HepG2 (cell line): Measurements from ENCODE around the gene MICB. TPM values are rescaled to one million over a fixed set of nuclear protein-coding genes. Genes with fewer than 3 reads are reported as not detected.

ENCODE experiments used
- ERF ChIP-seq: IDR thresholded peaks from 2 replicates; pipeline ENCODE4 v1.6.1; 2018; ENCODE audit warnings: missing biosample characterization, missing genetic modification reagents
- HIVEP1 ChIP-seq: sonication (generic); formaldehyde crosslinking; IDR thresholded peaks from 2 replicates; pipeline ENCODE4 v1.4.0; 2020; ENCODE audit warnings: mild to moderate bottlenecking, missing genetic modification reagents
- HOXA5 ChIP-seq: sonication (generic); formaldehyde crosslinking; IDR thresholded peaks from 2 replicates; pipeline ENCODE4 v1.4.0; 2020; ENCODE audit warnings: missing genetic modification reagents
- JDP2 ChIP-seq: sonication (generic); formaldehyde crosslinking; IDR thresholded peaks from 2 replicates; pipeline ENCODE4 v1.8.1; 2022; ENCODE audit warnings: missing genetic modification reagents, borderline replicate concordance
- KDM5B ChIP-seq: sonication (generic); formaldehyde crosslinking; IDR thresholded peaks from 2 replicates; pipeline ENCODE4 v1.4.0; 2020; ENCODE audit warnings: missing genetic modification reagents, mild to moderate bottlenecking, borderline replicate concordance
- PITX1 ChIP-seq: sonication (generic); formaldehyde crosslinking; IDR thresholded peaks from 2 replicates; pipeline ENCODE4 v1.5.1; 2020; ENCODE audit warnings: mild to moderate bottlenecking, missing genetic modification reagents
- POLR2AphosphoS5 ChIP-seq: IDR thresholded peaks from 2 replicates; pipeline ENCODE4 v1.6.1; 2012; ENCODE audit warnings: low read depth, low read length
- POLR2G ChIP-seq: fragments of 200-400 bp; formaldehyde crosslinking; IDR thresholded peaks from 2 replicates; pipeline ENCODE4 v1.6.1; 2018; ENCODE audit warnings: mild to moderate bottlenecking, low read depth, low read length, moderate library complexity
- RBFOX2 ChIP-seq: fragments of 200-400 bp; formaldehyde crosslinking; IDR thresholded peaks from 2 replicates; pipeline ENCODE4 v1.6.1; 2017; ENCODE audit warnings: low read depth, mild to moderate bottlenecking, low read length
- ZBTB7B ChIP-seq: sonication (generic); formaldehyde crosslinking; IDR thresholded peaks from 2 replicates; pipeline ENCODE4 v1.4.0; 2020; ENCODE audit warnings: missing genetic modification reagents
- ZFY ChIP-seq: sonication (generic); formaldehyde crosslinking; IDR thresholded peaks from 2 replicates; pipeline ENCODE4 v1.4.0; 2020; ENCODE audit warnings: missing genetic modification reagents
- ZNF101 ChIP-seq: sonication (generic); formaldehyde crosslinking; IDR thresholded peaks from 2 replicates; pipeline ENCODE4 v1.4.0; 2020; ENCODE audit warnings: mild to moderate bottlenecking, low read depth, missing genetic modification reagents, borderline replicate concordance
- ZNF782 ChIP-seq: sonication (generic); formaldehyde crosslinking; IDR thresholded peaks from 2 replicates; pipeline ENCODE4 v1.4.0; 2020; ENCODE audit warnings: missing genetic modification reagents, mild to moderate bottlenecking, borderline replicate concordance
- ZNF790 ChIP-seq: sonication (generic); formaldehyde crosslinking; IDR thresholded peaks from 2 replicates; pipeline ENCODE4 v1.8.0; 2022; ENCODE audit warnings: missing genetic modification reagents, mild to moderate bottlenecking, borderline replicate concordance
- ZSCAN20 ChIP-seq: sonication (generic); formaldehyde crosslinking; IDR thresholded peaks from 2 replicates; pipeline ENCODE4 v1.4.0; 2020; ENCODE audit warnings: missing genetic modification reagents, mild to moderate bottlenecking, borderline replicate concordance
- ZSCAN31 ChIP-seq: sonication (generic); formaldehyde crosslinking; IDR thresholded peaks from 2 replicates; pipeline ENCODE4 v1.5.0; 2020; ENCODE audit warnings: low read depth, mild to moderate bottlenecking, missing genetic modification reagents
- polyA plus RNA-seq, 8 experiments: library from polyadenylated mRNA; depleted of rRNA in 3 of 8; stranded (reverse) in 7 of 8; unstranded in 1 of 8; fragments of >200 nt; fragmentation: Illumina TruSeq in 4 of 8; extraction: Trizol in 4 of 8; gene quantifications; 2 replicates each; pipeline versions ENCODE4 v1.2.1 to v1.2.3, GENCODE V29; 2011 to 2016; ENCODE audit warnings: low read depth in 4 of 8, missing spikeins in 1 of 8, mixed read lengths in 1 of 8; ENCODE audit not compliant: insufficient read depth in 1 of 8
- total RNA-seq, 5 experiments: library from RNA; depleted of rRNA; stranded (reverse); fragments of >200 nt; fragmentation: Illumina TruSeq; extraction: Trizol; gene quantifications; 2 replicates each; pipeline ENCODE4 v1.2.3, GENCODE V29; 2016; ENCODE audit warnings: low read depth in 1 of 5
- TF ChIP-seq, protein P1 (sequence below): sonication (generic); formaldehyde crosslinking; IDR thresholded peaks from 2 replicates; pipeline ENCODE4 v1.4.0; 2020; ENCODE audit warnings: missing genetic modification reagents, borderline replicate concordance
- TF ChIP-seq, protein P2 (sequence below): sonication (generic); formaldehyde crosslinking; IDR thresholded peaks from 2 replicates; pipeline ENCODE4 v1.4.0; 2020; ENCODE audit warnings: missing genetic modification reagents, borderline replicate concordance
- TF ChIP-seq, protein P3 (sequence below): sonication (generic); formaldehyde crosslinking; IDR thresholded peaks from 2 replicates; pipeline ENCODE4 v1.5.0; 2020; ENCODE audit warnings: mild to moderate bottlenecking, missing genetic modification reagents, moderate library complexity
- TF ChIP-seq, protein P4 (sequence below): sonication (generic); formaldehyde crosslinking; IDR thresholded peaks from 2 replicates; pipeline ENCODE4 v1.5.1; 2020; ENCODE audit warnings: missing genetic modification reagents, mild to moderate bottlenecking, borderline replicate concordance

MICB gene
- total and polyA plus RNA-seq, 2 of the 13 experiments (the other 11 are each of a cell fraction or from before 2014, with no cell fraction given), result 12.5 to 12.8 TPM

DNA sequence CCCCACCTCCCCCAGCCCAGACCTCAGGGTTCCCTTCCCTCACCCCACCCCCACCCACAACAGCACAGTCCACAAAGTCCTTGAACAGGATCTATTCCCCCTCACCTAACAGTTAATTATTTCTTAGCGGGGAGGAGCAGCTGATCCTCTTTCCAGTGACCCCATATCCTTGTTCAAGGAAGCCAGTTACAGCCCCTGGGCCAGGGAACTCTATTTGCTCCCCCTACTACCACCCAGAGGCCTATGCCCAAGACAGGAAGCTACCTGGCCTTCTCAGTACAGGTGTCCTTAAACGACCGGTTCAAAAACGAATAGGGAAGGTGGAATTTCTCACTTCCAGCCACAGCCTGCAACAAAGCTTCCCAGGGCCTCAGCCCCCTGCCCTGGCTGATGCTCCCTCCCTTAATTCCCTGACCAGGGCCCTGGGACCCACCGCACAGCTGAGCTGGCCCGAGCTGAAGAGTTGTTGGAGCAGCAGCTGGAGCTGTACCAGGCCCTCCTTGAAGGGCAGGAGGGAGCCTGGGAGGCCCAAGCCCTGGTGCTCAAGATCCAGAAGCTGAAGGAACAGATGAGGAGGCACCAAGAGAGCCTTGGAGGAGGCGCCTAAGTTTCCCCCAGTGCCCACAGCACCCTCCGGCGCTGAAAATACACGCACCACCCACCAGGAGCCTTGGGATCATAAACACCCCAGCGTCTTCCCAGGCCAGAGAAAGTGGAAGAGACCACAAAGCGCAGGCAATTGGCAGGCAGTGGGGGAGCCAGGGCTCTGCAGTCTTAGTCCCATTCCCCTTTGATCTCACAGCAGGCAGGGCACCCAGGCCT is 31.6 kb downstream of the MICB start (continued):
- TF ChIP-seq, protein P1, sequence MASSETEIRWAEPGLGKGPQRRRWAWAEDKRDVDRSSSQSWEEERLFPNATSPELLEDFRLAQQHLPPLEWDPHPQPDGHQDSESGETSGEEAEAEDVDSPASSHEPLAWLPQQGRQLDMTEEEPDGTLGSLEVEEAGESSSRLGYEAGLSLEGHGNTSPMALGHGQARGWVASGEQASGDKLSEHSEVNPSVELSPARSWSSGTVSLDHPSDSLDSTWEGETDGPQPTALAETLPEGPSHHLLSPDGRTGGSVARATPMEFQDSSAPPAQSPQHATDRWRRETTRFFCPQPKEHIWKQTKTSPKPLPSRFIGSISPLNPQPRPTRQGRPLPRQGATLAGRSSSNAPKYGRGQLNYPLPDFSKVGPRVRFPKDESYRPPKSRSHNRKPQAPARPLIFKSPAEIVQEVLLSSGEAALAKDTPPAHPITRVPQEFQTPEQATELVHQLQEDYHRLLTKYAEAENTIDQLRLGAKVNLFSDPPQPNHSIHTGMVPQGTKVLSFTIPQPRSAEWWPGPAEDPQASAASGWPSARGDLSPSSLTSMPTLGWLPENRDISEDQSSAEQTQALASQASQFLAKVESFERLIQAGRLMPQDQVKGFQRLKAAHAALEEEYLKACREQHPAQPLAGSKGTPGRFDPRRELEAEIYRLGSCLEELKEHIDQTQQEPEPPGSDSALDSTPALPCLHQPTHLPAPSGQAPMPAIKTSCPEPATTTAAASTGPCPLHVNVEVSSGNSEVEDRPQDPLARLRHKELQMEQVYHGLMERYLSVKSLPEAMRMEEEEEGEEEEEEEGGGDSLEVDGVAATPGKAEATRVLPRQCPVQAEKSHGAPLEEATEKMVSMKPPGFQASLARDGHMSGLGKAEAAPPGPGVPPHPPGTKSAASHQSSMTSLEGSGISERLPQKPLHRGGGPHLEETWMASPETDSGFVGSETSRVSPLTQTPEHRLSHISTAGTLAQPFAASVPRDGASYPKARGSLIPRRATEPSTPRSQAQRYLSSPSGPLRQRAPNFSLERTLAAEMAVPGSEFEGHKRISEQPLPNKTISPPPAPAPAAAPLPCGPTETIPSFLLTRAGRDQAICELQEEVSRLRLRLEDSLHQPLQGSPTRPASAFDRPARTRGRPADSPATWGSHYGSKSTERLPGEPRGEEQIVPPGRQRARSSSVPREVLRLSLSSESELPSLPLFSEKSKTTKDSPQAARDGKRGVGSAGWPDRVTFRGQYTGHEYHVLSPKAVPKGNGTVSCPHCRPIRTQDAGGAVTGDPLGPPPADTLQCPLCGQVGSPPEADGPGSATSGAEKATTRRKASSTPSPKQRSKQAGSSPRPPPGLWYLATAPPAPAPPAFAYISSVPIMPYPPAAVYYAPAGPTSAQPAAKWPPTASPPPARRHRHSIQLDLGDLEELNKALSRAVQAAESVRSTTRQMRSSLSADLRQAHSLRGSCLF (CRISPR knock-in tag), result 0 out of 2 replicates have a peak, but pooled peaks have one; percentile 60
- TF ChIP-seq POLR2G, result peak; percentile 83
- 0 out of 2 replicates have a peak, but pooled peaks have one; percentile 23 for TF ChIP-seq ERF (CRISPR knock-in tag)
- peak; percentile 66; the same call in 1 of the 2 replicates for TF ChIP-seq PITX1 (CRISPR knock-in tag)
- TF ChIP-seq ZBTB7B (CRISPR knock-in tag), result peak; percentile 82; the same call in 1 of the 2 replicates
- peak; percentile 58; the same call in 1 of the 2 replicates for TF ChIP-seq POLR2AphosphoS5
- TF ChIP-seq, protein P2, sequence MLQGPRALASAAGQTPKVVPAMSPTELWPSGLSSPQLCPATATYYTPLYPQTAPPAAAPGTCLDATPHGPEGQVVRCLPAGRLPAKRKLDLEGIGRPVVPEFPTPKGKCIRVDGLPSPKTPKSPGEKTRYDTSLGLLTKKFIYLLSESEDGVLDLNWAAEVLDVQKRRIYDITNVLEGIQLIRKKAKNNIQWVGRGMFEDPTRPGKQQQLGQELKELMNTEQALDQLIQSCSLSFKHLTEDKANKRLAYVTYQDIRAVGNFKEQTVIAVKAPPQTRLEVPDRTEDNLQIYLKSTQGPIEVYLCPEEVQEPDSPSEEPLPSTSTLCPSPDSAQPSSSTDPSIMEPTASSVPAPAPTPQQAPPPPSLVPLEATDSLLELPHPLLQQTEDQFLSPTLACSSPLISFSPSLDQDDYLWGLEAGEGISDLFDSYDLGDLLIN (CRISPR knock-in tag), result 0 out of 2 replicates have a peak, but pooled peaks have one; percentile 58
- no peak for TF ChIP-seq ZNF790 (CRISPR knock-in tag)
- TF ChIP-seq ZFY (CRISPR knock-in tag), result peak; percentile 43; the same call in 1 of the 2 replicates
- no peak for TF ChIP-seq ZSCAN31 (CRISPR knock-in tag)
- 0 out of 2 replicates have a peak, but pooled peaks have one; percentile 49 for TF ChIP-seq ZSCAN20 (CRISPR knock-in tag)
- TF ChIP-seq JDP2, result no peak
- 0 out of 2 replicates have a peak, but pooled peaks have one; percentile 13 for TF ChIP-seq HOXA5 (CRISPR knock-in tag)
- TF ChIP-seq, protein P3, sequence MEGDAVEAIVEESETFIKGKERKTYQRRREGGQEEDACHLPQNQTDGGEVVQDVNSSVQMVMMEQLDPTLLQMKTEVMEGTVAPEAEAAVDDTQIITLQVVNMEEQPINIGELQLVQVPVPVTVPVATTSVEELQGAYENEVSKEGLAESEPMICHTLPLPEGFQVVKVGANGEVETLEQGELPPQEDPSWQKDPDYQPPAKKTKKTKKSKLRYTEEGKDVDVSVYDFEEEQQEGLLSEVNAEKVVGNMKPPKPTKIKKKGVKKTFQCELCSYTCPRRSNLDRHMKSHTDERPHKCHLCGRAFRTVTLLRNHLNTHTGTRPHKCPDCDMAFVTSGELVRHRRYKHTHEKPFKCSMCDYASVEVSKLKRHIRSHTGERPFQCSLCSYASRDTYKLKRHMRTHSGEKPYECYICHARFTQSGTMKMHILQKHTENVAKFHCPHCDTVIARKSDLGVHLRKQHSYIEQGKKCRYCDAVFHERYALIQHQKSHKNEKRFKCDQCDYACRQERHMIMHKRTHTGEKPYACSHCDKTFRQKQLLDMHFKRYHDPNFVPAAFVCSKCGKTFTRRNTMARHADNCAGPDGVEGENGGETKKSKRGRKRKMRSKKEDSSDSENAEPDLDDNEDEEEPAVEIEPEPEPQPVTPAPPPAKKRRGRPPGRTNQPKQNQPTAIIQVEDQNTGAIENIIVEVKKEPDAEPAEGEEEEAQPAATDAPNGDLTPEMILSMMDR (CRISPR knock-in tag), result 0 out of 2 replicates have a peak, but pooled peaks have one; percentile 21
- TF ChIP-seq RBFOX2, result peak; percentile 28; the same call in 1 of the 2 replicates
- 0 out of 2 replicates have a peak, but pooled peaks have one; percentile 7 for TF ChIP-seq HIVEP1
- TF ChIP-seq ZNF782 (CRISPR knock-in tag), result 0 out of 2 replicates have a peak, but pooled peaks have one; percentile 23
- TF ChIP-seq ZNF101, result no peak
- no peak for TF ChIP-seq KDM5B (CRISPR knock-in tag)
- TF ChIP-seq, protein P4, sequence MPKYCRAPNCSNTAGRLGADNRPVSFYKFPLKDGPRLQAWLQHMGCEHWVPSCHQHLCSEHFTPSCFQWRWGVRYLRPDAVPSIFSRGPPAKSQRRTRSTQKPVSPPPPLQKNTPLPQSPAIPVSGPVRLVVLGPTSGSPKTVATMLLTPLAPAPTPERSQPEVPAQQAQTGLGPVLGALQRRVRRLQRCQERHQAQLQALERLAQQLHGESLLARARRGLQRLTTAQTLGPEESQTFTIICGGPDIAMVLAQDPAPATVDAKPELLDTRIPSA (CRISPR knock-in tag), result no peak
